CD14-positive monocyte (primary cell): Measurements from ENCODE around the gene RGS7. TPM values are rescaled to one million over a fixed set of nuclear protein-coding genes. Genes with fewer than 3 reads are reported as not detected.

Experiments
- DNase-seq, 3 donors: peaks; one replicate each; pipeline ENCODE4 v3.0.0-alpha.2; 2011 to 2022
- H2AFZ ChIP-seq: 2 replicates; pipeline ENCODE4 v1.6.0; 2012; ENCODE audit warnings: mild to moderate bottlenecking, low read depth, low read length, inconsistent platforms; ENCODE audit not compliant: insufficient read depth, poor library complexity, severe bottlenecking
- H3K27ac ChIP-seq, 2 donors: 1 replicate in 1 of 2; 2 replicates in 1 of 2; pipeline ENCODE4 v1.5.1; 2012 to 2013; ENCODE audit warnings: low read length in 2 of 2, control low read depth in 1 of 2, inconsistent platforms in 1 of 2, low read depth in 1 of 2, mild to moderate bottlenecking in 1 of 2
- H3K27me3 ChIP-seq, 2 donors: one replicate each; pipeline versions ENCODE4 v1.6.0 to v1.6.1; 2011 to 2013; ENCODE audit warnings: low read length in 2 of 2; ENCODE audit not compliant: control insufficient read depth in 2 of 2, insufficient read depth in 2 of 2
- H3K36me3 ChIP-seq, 2 donors: replicated peaks in 1 of 2; 1 replicate in 1 of 2; 2 replicates in 1 of 2; pipeline versions ENCODE4 v1.5.1 to v1.6.1; 2012 to 2013; ENCODE audit warnings: low read length in 2 of 2, control low read depth in 1 of 2, inconsistent platforms in 1 of 2, mild to moderate bottlenecking in 1 of 2; ENCODE audit not compliant: insufficient read depth in 2 of 2, control insufficient read depth in 1 of 2
- H3K4me1 ChIP-seq, 2 donors: 1 replicate in 1 of 2; 2 replicates in 1 of 2; pipeline versions ENCODE4 v1.5.1 to v1.6.1; 2012 to 2013; ENCODE audit warnings: low read length in 2 of 2, control low read depth in 1 of 2, inconsistent platforms in 1 of 2, mild to moderate bottlenecking in 1 of 2, moderate library complexity in 1 of 2; ENCODE audit not compliant: insufficient read depth in 2 of 2, control insufficient read depth in 1 of 2
- H3K4me2 ChIP-seq: replicated peaks from 2 replicates; pipeline ENCODE3; 2012; ENCODE audit warnings: low read length, moderate library complexity, mild to moderate bottlenecking; ENCODE audit not compliant: poor library complexity, severe bottlenecking; ENCODE audit errors: extremely low read depth
- H3K4me3 ChIP-seq, 3 experiments: fragments of 200-600 bp in 1 of 3; sonication (generic) in 1 of 3; replicated peaks in 1 of 3; 1 replicate in 2 of 3; 2 replicates in 1 of 3; pipeline ENCODE4 v1.5.1; 2011 to 2013; ENCODE audit warnings: low read length in 3 of 3, mild to moderate bottlenecking in 3 of 3, control low read depth in 2 of 3, low read depth in 2 of 3, inconsistent platforms in 1 of 3, moderate library complexity in 1 of 3
- H3K79me2 ChIP-seq: 2 replicates; pipeline ENCODE4 v1.6.0; 2012; ENCODE audit warnings: mild to moderate bottlenecking, control low read depth, inconsistent platforms, low read length, moderate library complexity; ENCODE audit not compliant: insufficient read depth
- H3K9ac ChIP-seq: 2 replicates; pipeline ENCODE4 v1.6.0; 2017; ENCODE audit warnings: low read length, mild to moderate bottlenecking; ENCODE audit not compliant: insufficient read depth, poor library complexity, severe bottlenecking
- H3K9me3 ChIP-seq, 2 donors: replicated peaks in 1 of 2; 1 replicate in 1 of 2; 2 replicates in 1 of 2; pipeline versions ENCODE4 v1.5.1 to v1.6.1; 2012 to 2013; ENCODE audit warnings: low read length in 2 of 2, control low read depth in 1 of 2; ENCODE audit not compliant: control insufficient read depth in 1 of 2, insufficient read depth in 1 of 2
- H4K20me1 ChIP-seq: 2 replicates; pipeline ENCODE4 v1.6.0; 2012; ENCODE audit warnings: mild to moderate bottlenecking, low read length, control low read depth, moderate library complexity; ENCODE audit not compliant: insufficient read depth
- H3K27ac Mint-ChIP-seq, 7 donors: one replicate each; pipeline ENCODE4 v1.8.0; 2020; ENCODE audit warnings: mild to moderate bottlenecking in 7 of 7, mixed read lengths in 7 of 7, moderate library complexity in 6 of 7, inconsistent platforms in 2 of 7
- H3K27me3 Mint-ChIP-seq, 3 donors: one replicate each; pipeline ENCODE4 v1.8.0; 2021 to 2022; ENCODE audit warnings: low read depth in 3 of 3, mild to moderate bottlenecking in 3 of 3, mixed read lengths in 3 of 3, moderate library complexity in 3 of 3, inconsistent platforms in 1 of 3
- H3K36me3 Mint-ChIP-seq, 2 donors: one replicate each; pipeline ENCODE4 v1.8.0; 2020; ENCODE audit warnings: mixed read lengths in 2 of 2, inconsistent platforms in 1 of 2, mild to moderate bottlenecking in 1 of 2
- H3K4me1 Mint-ChIP-seq: one replicate; pipeline ENCODE4 v1.8.0; 2020; ENCODE audit warnings: mild to moderate bottlenecking, mixed read lengths
- H3K4me3 Mint-ChIP-seq, 2 donors: one replicate each; pipeline ENCODE4 v1.8.0; 2020; ENCODE audit warnings: mild to moderate bottlenecking in 2 of 2, mixed read lengths in 2 of 2, moderate library complexity in 1 of 2
- H3K9me3 Mint-ChIP-seq, 7 donors: one replicate each; pipeline ENCODE4 v1.8.0; 2020 to 2022; ENCODE audit warnings: mixed read lengths in 7 of 7, mild to moderate bottlenecking in 6 of 7, moderate library complexity in 6 of 7, inconsistent platforms in 2 of 7
- CTCF ChIP-seq: fragments of 200-600 bp; IDR thresholded peaks from one replicate; pipeline ENCODE4 v1.8.0; 2022; ENCODE audit warnings: antibody characterized with exemption, mild to moderate bottlenecking
- WGBS: methylation state at CpG from one replicate; pipeline ENCODE4 v1.1.5; 2013; ENCODE audit warnings: missing lambda C conversion rate; ENCODE audit not compliant: insufficient coverage; 5-methylcytosine and 5-hydroxymethylcytosine counted together
- intact Hi-C, 2 donors: fragments of 100-400 bp; cut with micrococcal nuclease; formaldehyde crosslinking; loops; one replicate each; pipeline versions ENCODE4 v1.15.0 to v1.15.1; 2023
- polyA plus RNA-seq, 3 donors: library from polyadenylated mRNA; depleted of rRNA in 1 of 3; unstranded in 2 of 3; stranded (reverse) in 1 of 3; fragments of 300-500 nt in 2 of 3; fragments of >200 nt in 1 of 3; fragmentation: Illumina TruSeq in 2 of 3; gene quantifications; 1 replicate in 2 of 3; 2 replicates in 1 of 3; pipeline ENCODE4 v1.2.3, GENCODE V29; 2012 to 2021

RGS7 gene
- polyA plus RNA-seq, 3 donors = not detected

GRCh38 chr1:240935920-240936319 lies 421.1 kb downstream of the RGS7 start:
- WGBS = no CpG with 5 or more reads among the region's 2 CpGs
- Histone ChIP-seq H3K4me2 (no peak overlapping the region), H3K27me3 (no peaks in the 10 kb centered on the region), H3K27ac (no peak overlapping the region), H3K36me3 (no peaks in the 10 kb centered on the region), H3K9me3 (peaks cover 14 to 18% of the 10 kb centered on the region in 2 donors), H4K20me1 (no peaks in the 10 kb centered on the region), H3K79me2 (no peaks in the 10 kb centered on the region), H3K4me3 (no peak overlapping the region), H3K4me1 (no peaks in the 10 kb centered on the region), H3K9ac (no peak overlapping the region), H2AFZ (no peak overlapping the region)
- H3K9me3 Mint-ChIP-seq = peaks cover 4 to 25% (median 16%) of the 10 kb centered on the region in 7 donors
- no peak overlapping the region for H3K4me3 Mint-ChIP-seq
- H3K27me3 Mint-ChIP-seq = no peaks in the 10 kb centered on the region
- no peaks in the 10 kb centered on the region for H3K4me1 Mint-ChIP-seq
- no peak overlapping the region for H3K27ac Mint-ChIP-seq
- no peaks in the 10 kb centered on the region for H3K36me3 Mint-ChIP-seq
- intact Hi-C loops = no loop called here
- DNase-seq = no peak
- no peak for TF ChIP-seq CTCF

GRCh38 chr1:240931031-240931430 lies 426.0 kb downstream of the RGS7 start:
- no peaks in the 10 kb centered on the region for H3K4me1 Mint-ChIP-seq
- H3K79me2 ChIP-seq = no peaks in the 10 kb centered on the region
- no peak overlapping the region for H3K4me2 ChIP-seq
- no peak overlapping the region for H3K27ac Mint-ChIP-seq
- no peak for DNase-seq
- intact Hi-C loops = no loop called here
- no peaks in the 10 kb centered on the region for H3K36me3 Mint-ChIP-seq
- H3K4me1 ChIP-seq = no peaks in the 10 kb centered on the region
- no peak overlapping the region for H3K9ac ChIP-seq
- peaks cover 0 to 9% of the 10 kb centered on the region in 2 donors for H3K9me3 ChIP-seq
- no peak overlapping the region for H2AFZ ChIP-seq
- TF ChIP-seq CTCF = no peak
- WGBS = 83% methylated on average over 1 of the region's 4 CpGs
- H3K36me3 ChIP-seq = no peaks in the 10 kb centered on the region
- H3K4me3 ChIP-seq = no peak overlapping the region
- no peaks in the 10 kb centered on the region for H3K27me3 Mint-ChIP-seq
- no peak overlapping the region for H3K27ac ChIP-seq
- no peaks in the 10 kb centered on the region for H4K20me1 ChIP-seq
- H3K9me3 Mint-ChIP-seq = peaks cover 0 to 15% (median 7%) of the 10 kb centered on the region in 7 donors
- H3K4me3 Mint-ChIP-seq = no peak overlapping the region
- no peaks in the 10 kb centered on the region for H3K27me3 ChIP-seq
